NCI-H774 (cell line): ENCODE results near the gene TNFRSF18.

Experiments used
- DNase-seq: peaks from one replicate; lab custom pipeline; 2025; lab: John Stamatoyannopoulos, UW

Gene TNFRSF18

GRCh38 chr1:1213345-1214265 lies 7.2 kb upstream of the TNFRSF18 start, which contains the start of gene TNFRSF4:
Gene TNFRSF4 (minus strand): TSS chr1:1214153. CDS start chr1:1214127, 26 bp downstream.
- no peak for DNase-seq

DNA sequence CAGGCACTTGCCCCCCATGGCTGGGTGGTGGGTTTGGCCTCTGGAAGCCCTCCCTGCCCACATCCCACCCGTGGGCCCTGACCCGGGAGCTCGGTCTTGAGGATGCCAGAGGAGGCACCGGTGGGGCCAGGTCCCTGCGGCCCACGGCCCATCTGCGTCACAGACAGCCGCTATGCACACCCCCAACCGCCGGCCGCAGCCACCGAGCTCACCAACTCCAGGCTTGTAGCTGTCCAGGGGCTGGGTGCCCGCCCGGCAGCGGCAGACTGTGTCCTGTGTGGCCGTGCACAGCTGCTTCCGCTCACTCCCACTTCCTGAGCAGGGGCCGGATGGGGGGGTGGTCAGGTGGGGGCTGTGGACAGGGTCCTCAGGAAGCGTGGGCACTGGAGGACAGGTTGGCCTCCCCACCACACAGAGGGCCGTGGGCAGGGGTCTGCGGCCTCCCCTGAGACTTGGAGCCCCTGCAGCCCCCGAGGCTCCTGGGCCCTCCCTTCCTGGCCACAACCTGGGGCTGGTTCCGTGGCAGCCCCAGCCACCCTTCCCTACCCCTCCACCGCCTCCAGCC lies 6.5 kb upstream of the TNFRSF18 start:
- no peak for DNase-seq

DNA sequence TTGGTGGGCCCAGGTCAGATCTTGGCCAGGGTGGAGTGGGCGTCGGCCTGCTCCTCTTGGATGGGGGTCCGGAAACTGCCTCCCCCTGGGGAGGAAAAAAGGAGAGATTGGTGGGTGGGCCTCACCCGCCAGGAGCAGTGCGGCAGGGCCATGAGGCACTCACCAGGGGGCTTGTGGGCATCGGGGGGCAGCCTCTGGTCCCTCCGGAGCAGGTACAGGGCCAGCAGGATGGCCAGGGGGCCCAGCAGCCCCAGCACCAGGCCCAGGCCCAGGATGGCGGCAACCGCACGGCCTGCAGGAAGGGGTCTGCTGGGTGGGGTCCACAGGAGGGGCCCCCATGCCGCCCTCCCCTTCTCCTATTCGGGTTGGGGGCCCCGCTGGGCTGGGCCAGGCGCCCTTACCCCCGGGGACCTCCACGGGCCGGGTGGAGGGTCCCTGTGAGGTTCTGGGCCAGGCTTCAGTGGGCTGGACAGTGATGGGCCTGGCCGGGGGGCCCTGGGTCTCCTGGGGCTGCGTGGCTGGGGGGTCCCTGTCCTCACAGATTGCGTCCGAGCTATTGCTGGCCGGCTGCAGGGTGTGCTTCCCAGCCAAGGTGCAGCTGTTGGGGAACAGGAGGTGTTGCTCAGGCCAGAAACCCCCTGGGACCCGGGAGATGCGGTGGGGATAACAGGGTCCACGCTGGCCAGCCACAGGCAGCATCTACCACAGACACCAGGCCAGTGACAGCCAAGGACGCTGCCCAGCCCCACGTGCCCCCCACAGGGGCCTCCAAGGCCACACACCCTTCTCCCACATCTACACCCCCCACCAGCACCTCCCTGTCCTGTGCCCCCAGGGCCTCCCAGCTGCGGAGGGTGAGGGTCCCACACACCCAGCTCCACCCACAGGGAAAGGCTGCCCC lies 5.4 kb upstream of the TNFRSF18 start:
- DNase-seq: no peak

GRCh38 chr1:1210726-1211540 lies 4.5 kb upstream of the TNFRSF18 start:
- no peak for DNase-seq

DNA sequence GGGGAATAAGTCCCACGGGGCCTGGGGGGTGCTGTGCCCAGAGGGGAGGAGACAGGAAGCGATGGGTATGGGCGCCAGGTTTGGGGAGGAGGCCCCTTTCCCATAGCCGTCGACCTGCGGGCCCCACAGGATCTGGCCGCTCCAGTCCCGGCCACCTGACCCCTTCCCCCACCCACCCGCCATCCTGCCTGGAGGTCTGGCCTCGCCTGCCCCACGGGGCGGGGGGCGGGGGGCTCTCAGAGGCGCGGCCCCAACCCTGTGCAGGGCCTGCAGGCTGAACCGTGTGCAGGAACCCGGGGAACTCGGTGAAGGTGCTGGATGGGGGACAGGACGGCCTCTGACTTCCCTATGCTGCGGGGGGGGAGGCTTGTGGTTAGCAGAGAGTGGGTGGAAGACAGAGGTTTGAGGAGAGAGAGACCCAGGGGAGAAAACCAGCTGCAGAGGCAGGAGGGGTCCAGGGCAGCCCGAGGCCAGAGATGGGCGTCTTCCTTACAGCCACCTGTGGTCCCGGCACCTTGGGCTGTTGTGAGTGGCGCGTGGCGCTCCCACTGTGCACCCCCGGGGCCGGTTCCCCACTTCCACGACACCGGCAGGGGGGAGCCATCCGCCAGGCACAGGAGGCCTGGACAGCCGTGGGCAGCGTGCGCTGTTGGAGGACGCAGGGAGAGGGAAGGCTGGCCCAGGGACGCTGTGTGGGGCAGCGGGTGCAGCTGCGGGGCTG lies 2.5 kb upstream of the TNFRSF18 start:
- DNase-seq: no peak

GRCh38 chr1:1207571-1207892 lies 1.1 kb upstream of the TNFRSF18 start:
- DNase-seq: no peak

DNA sequence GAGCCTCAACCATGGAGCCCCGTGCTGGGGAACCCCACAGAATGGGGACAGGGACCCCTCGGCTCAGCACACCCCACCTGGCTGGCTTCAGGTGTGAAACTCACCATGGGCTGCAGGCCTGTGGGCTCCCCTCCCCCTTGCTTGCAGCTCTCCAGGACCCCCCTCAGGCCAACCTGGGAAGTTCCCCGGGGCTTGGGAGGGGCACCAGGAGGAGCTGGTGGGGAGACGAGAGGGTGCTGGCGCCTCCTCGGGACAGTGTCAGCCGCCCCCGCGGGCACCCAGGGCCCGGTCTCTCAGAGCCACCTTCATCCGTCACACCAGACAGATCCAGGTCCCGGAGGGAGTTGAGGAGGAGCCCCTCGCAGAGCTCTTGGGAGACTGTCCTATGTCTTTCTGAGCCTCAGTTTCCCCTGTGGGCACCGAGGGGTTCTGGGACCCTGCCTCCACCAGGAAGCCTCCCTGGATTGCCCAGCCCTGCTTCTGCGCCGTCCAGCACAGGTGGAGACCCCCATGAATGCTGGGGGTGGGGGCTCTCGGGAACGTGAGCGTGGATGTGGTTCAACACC lies 657 bp upstream of the TNFRSF18 start:
- DNase-seq: no peak

GRCh38 chr1:1205769-1206375 lies 520 bp downstream of the TNFRSF18 start:
- no peak for DNase-seq

DNA sequence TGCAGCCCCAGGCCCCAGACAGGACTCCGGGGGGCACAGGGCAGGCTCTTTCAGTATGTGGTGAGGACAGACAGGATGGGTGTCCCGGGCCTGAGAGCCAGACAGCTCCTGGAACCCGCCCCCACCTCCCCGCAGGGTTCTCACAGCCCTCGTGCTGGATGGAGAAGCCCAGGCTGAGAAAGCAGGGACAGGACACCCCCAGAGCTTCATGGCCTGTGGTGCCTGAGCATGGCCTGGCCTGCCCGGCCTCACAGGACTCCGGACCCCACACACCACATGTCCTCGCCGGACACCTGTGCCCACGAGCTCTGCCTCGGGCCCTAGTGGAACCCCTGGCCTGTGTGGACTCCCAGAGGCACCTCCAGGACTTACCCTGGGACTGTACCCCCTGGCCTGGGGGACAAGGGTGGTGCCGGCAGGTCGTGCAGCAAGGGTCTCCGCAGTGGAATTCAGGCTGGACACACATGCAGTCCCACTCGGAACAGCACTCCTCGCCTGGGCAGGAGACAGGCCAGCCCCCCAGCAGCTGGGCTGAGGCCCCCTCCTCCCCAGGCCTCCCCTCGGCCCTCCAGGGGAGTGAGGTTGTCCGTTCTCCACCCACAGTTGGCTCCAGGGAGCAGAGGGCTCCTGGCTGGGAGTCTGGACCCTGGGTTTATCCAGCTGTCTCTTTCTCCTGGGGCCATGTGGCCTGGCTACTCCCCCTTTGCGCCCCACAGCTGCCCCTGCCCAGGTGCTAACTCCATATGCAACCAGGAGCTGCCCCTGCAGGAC lies 1.2 kb downstream of the TNFRSF18 start:
- DNase-seq: no peak

- DNase-seq: no peak
These were observed 1.9 kb downstream of the TNFRSF18 start for GRCh38 chr1:1204425-1204920.

- no peak for DNase-seq
These were observed 2.6 kb downstream of the TNFRSF18 start for GRCh38 chr1:1203561-1204424.

DNA sequence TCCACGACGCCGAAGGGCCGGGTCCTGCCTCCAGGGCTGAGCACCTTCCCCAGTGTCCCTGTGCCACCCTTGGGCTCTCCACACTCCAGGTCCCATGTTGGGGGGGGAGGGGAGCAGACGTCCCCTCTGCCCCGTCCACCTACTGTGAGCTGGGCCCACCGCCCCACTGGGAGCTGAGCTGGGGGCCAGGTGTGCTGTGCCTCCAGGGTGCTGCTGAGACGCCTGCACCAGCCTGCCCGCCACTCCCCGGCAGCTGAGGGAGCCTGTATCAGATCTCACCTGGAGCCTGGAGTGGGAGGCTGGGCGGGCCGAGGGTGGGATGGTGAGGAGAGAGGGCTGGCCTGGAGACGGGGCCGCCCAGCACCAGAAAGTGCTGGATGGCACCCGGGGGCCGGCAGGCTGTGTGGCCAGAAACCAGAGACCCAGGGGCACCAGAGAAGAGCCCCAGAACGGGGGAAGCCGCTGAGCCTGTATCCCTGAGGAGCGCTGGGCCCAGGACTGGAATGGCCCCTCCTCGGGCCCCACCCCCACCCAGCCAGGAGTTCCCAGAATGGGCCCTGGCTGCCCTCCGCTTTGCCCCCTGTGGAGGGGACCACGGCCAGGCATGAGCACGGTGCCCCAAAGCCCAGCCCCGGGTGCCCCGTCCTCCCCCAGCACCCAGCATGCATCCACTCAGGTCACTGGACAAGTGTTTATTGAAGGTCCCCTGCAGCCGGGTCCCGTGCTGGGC lies 3.4 kb downstream of the TNFRSF18 start:
- no peak for DNase-seq

DNA sequence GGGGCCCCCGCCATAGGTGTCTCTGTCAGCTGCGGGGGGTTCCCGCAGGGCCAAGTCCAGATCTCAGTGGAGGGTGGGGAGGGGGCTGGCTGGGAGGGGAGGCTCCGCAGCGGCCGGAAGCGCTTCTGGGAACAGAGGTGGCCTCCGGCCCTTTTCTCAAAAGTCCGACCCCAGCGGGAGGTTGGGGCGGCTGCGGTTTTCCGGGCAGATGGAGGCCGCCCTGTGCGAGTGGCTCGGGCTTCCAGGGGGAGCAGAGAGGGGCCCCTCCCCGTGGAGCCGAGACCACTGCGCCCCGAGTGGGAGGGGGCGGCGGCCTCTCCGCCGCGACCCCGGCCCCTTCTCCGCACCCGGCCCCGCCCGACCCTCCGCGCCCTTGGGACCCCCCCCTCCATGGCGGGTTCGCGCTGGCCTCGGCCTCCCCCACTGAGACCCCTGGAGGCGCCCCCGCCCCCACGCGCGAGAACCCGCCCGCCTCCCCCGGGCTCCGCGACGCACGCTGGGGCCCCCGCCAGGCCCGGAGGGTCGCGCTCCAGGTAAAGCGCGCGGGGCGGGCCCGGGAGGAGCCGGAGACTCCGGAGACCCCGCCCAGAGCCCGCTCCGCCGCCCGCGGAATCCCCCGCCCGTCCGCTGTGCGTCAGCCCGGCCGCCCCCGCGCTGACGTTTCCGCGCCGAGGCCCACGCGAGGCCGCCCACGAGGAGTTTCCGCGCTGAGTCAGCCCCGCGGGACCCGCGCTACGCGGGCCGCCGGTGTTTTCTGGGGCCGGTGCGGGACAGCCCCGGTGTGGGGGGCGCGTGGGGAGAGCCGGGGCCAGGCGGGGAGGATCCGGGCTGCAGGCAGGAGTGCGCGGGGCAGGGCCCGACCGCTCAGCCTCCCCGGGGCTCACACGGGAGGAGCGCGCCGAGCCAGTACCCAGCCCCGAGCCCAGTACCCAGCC lies 5.2 kb downstream of the TNFRSF18 start:
- no peak for DNase-seq

DNA sequence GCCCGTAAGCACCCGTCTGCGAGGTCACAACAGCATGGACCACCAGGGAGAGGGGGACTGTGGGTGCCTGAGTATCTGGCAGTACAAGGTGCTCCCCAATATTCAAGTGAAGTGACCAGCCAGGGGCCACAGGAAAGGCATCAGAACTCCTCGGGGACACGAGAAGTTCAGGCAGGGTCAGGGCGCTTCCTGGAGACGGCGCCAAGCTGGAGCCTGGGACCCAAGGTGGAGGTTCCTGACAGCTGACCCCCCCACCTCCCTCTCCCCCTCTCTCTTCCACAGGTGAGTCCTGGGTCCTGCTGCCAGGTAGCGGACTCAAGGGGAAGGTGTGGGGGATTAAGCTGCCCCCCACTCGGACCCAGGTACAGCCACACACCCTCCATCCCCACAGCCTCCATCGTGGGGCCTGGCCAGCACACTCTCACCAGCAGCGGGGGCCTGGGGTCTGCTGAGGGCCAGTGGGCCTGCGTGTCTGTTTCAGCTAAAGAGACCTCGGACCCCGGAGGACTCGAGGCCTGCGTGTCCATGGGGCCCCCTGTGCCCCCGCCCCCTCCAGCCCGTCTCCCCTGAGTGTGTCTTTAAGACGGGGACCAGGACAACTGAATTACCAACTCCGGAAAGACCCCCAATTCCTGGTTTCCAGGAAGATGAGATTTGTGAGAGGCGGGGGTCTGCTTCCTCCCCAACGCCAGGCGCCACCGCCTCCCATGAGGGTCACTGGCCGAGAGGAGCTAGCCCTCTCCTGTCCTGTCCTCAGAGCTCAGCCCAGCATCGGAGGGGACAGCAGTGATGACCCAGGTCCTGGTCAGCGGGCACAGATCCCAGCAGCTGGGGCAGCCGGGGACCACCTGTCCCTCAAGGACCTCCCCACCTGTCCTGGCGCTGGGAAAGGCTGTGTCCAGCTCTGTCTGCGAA lies 6.2 kb downstream of the TNFRSF18 start:
- no peak for DNase-seq
